HG02981 (cell line): ENCODE results near the gene LILRB5.
"Not testable (repeated sequence)": the region's sequence is repeated elsewhere in the genome, so short reads cannot be mapped to it uniquely, and the experiment has no call there.

ENCODE experiments used
- ATAC-seq: cut with Tn5 transposase; IDR thresholded peaks from one replicate; pipeline ENCODE4 v1.9.1; 2021; ENCODE audit warnings: mild to moderate bottlenecking, moderate library complexity; ENCODE audit not compliant: unreplicated experiment

LILRB5 gene

GRCh38 chr19:54257116-54257480 is at the start of gene LILRB5:
Gene LILRB5 (minus strand): TSS chr19:54257273. CDS start chr19:54257193, 80 bp downstream.
- no peak for ATAC-seq

DNA sequence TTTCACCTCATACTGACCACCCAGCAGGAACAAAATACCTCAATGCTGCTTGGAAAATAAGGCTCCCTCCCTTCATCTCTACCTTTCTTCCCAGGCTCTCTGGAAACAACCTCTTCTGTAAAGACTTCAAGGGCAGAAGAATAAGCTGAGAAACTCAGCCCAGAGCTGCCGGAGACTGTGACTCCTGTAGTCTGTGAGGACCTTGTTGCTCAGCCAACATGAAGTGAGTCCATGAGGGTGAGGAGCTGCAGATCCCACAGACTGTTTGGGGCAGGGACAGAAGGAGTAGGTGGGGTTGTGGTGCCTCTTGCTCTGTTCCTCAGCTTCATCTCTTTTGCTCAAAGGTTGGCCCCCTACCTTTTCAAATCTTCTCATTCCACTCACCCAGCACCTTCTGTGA is 48.1 kb upstream of the LILRB5 start:
- no peak for ATAC-seq

GRCh38 chr19:54302257-54302656 is 45.2 kb upstream of the LILRB5 start:
- no peak for ATAC-seq

- ATAC-seq: no peak
Measured at GRCh38 chr19:54299515-54299914, 42.4 kb upstream of the LILRB5 start.

DNA sequence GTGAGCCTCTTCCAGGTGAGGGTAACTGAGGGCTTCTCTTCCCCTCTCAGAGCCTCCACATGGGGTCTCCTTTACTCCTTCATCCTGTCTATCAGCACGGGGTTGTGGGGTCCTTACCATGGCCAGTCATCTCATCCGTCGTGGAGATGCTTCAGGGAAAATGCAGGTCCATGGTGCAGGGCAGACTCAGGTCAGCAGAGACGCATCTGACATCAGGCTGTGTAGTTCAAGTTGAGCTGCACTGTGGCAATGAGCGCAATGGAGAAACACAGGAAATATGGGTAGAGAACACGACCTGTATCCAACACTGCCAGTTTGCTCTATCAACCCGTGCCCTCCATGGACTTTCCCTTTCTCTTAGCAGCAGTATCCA is 42.0 kb upstream of the LILRB5 start:
- ATAC-seq: no peak

DNA sequence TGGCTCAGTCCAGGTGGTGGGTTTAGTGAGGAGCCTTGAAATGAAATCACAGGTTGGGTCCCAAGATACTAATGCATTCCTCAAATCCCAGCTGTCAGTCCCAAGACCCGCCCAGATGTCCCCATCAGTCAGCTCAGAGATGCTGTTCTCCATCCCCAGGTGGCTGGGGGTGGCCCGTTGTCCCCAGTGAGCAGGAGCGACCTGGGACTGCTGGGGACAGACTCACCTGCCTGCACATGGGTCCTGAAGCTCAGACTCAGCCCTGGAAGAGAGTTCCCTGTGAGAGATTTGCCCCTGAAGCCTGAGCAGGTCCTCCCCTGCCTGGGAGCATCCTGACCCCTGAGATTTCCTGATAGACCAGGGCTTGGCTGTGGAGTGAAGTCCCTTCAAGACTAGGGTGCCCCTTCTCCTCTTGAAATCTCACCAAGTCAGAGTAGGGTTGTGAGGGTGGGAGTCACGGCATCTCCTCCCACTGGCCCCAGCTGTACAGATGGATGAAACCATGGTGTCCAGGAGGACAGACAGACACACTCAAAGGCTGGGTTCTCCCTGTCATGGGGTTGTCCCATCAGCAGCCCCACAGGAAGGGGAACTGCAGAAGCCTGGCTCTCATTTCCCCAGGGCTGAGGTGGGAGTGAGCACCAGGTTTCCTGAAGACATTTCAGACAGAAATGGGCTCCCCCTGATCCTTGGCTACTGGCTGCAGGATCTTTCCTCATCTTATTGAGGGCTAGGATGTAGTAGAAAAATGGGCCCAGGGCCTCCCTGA is 41.5 kb upstream of the LILRB5 start:
- no peak for ATAC-seq

DNA sequence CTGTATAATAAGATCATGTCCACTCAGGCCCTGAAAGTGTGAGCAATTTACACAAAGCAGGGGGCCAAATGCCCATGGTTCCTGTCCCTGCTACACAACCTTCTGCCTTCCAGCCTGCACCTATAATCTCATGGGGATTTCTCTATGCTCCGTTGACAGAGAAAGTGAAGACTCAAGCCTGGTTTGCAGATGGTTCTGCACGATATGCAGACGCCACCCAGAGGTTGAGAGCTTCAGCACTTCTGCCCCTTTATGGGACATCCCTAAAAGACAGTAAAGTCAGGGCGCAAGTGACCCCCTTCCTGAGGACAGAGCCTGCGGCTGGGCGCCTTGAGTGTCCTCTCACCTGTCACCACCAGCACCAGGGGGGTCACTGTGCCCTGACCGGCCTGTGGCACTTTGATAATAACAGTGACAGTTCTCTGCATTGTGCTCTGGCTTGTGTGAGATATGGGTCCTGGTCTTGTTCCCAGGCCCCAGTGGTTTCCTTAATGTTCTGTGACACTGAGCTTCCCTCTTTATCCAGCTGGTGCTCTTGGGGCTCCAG is 40.8 kb upstream of the LILRB5 start:
- no peak for ATAC-seq

DNA sequence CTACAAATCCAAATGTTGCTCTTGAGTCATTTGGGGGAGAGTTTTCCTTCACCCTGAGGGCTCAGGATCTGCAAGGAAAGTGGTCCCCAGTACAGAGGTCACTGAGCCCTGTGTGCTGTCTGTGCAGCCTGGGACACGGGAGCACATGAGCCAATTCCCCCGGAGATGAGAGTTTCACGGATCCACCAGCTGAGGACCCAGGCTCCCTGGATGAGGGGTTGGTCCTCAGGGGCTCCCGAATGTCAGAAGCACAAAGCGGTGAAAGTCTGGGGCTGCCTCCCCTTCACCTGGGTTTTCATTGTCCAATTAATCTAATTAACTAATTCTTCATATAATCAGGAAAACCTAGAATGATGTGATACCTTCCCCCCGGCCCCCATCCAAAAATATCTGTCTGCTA is 37.5 kb upstream of the LILRB5 start:
- ATAC-seq: no peak

DNA sequence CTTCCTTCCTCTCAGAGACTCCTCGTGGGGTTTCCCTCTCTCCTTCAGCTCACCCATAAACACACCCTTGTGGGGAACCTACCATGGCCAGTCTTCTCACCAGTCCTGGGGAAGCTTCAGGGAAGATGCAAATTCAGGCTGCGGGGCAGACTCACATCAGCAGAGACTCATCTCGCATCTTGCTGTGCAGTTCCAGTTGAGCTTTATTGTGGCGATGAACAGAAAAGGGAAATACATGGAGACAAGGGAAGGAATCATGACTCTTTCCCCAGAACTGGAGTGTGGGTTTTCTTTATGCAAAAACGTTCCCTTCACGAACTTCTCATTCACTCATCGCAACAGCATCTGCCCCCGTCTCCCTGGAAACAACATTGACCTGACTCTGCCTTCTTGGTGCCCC is 32.1 kb upstream of the LILRB5 start:
- ATAC-seq: not testable (repeated sequence)

DNA sequence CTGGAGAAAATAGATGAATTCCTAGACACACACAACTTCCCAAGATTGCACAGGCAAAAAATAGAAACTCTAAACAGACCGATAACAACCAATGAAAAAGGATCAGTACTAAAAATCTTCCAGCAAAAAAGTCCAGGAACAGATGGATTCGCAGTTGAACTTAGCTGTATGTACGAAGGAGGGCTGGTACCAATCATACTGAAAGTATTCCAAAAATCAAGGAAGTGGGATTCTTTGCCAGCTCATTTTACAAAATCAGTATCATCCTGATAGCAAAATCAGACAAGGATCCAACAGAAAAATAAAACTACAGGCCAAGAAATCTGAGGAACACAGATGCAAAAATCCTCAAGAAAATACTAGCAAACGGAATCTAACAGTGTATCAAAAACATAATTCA is 30.4 kb upstream of the LILRB5 start:
- ATAC-seq: no peak

GRCh38 chr19:54286283-54286682 is 29.2 kb upstream of the LILRB5 start:
- ATAC-seq: not testable (repeated sequence)

DNA sequence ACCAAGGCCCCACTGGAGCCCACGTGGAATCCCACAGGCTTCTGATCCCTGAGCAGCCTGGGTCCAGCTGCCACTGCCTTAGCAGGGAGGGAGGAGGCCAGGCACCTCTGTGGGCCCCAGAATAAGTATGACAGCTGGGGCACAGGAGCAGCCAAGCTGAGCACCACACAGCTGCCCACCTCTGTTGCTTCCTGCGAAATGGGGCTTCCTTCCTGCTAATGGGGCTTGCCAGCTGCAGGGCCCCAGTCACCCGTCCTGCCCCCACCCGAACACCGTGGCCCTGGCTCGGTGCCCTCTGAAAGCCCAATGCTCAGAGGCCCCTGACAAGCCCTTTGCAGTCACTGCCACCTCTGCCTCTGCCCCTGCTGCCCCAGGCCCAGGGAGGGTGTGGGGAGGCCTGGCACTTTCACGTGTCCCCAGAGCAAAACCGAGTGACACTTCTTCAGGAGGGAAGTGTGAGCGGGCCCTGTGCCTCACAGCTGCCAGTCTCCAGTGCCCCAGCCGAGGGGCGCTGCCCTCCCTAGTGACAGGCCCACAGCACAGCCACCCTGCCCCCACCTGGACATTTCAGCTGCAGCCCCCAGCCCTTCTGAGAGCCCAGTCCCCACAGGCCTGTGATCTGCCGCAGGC is 28.5 kb upstream of the LILRB5 start:
- ATAC-seq: not testable (repeated sequence)

- ATAC-seq: no peak
Measured at GRCh38 chr19:54282686-54283470, 25.8 kb upstream of the LILRB5 start.

GRCh38 chr19:54281729-54282075 is 24.6 kb upstream of the LILRB5 start:
- ATAC-seq: not testable (repeated sequence)

DNA sequence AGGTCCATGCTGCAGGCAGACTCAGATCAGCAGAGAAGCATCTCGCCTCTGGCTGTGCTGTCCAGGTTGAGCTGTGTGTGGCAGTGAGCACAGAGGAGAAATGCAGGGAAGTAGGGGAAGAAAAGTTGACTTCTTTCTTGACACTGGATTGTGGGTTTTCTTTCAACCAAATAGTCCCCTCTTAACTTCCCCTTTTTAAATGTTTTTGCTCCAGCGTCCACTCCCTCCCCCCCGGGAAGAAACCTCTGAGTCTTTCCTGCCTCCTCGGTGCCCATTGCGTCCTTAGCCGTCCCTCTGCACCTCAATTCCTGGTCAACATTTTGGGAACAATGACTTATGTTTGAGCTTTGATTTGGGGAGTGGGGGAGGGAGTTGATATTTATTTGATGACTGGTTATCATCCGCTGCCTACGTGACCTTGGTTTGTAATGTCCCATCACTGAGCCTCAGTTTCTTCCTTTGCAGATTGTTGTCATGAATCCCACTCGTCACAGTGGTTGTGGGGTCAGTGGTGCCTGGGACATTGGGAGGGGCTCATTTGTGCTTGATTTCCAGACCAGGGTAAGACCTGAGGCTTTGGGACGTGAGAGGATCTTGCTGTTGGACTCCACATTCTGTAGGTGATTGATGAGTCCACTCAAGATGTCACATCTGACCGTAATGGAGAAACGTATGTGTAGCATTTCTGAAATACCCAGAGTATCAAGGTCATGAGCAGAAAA is 24.1 kb upstream of the LILRB5 start, which contains the start of gene LILRB2:
Gene LILRB2, minus strand, starts transcription at position 104 of the 722 bp plus-strand sequence. CDS start 614 bp downstream, outside the sequence.
- ATAC-seq: no peak

- not testable (repeated sequence) for ATAC-seq
Measured at GRCh38 chr19:54280441-54280840, 23.4 kb upstream of the LILRB5 start.

- ATAC-seq: not testable (repeated sequence)
Measured at GRCh38 chr19:54280025-54280424, 23.0 kb upstream of the LILRB5 start.

- no peak for ATAC-seq
Measured at GRCh38 chr19:54279406-54279962, 22.4 kb upstream of the LILRB5 start.

- ATAC-seq: not testable (repeated sequence)
Measured at GRCh38 chr19:54278571-54279195, 21.6 kb upstream of the LILRB5 start.

DNA sequence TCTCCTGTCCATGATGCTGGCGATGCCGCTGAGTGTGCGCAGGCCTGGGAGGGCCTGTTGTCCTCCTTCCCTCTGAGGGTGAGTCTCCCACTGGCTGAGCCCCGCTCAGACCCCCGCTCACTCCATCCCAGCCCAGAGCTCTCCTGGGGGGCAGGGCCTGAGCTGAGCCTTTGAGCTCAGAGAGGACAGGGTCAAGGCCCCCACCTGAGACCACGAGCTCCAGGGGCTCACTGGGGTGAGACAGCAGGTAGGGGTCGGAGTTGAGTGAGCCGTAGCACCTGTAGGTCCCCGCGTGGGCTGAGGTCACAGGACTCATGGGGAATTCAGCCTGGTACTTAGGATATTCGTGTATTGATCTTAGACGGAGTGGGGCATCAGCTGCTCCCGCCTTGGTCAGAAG is 21.0 kb upstream of the LILRB5 start:
- not testable (repeated sequence) for ATAC-seq
